ENCODE data around the gene ABLIM2.

Gene ABLIM2

GRCh38 chr4:8081621-8082516 is 76.7 kb downstream of the ABLIM2 start:
- no peak for DNase-seq

- no peak for DNase-seq
These were observed 77.4 kb downstream of the ABLIM2 start for GRCh38 chr4:8081171-8081570.

- DNase-seq, result no peak
These were observed 77.9 kb downstream of the ABLIM2 start for GRCh38 chr4:8080754-8081065.

- DNase-seq, result no peak
These were observed 78.5 kb downstream of the ABLIM2 start for GRCh38 chr4:8079916-8080753.

GRCh38 chr4:8079031-8079885 is 79.4 kb downstream of the ABLIM2 start:
- no peak for DNase-seq

- no peak for DNase-seq
These were observed 80.0 kb downstream of the ABLIM2 start for GRCh38 chr4:8078610-8079015.

GRCh38 chr4:8078109-8078494 is 80.5 kb downstream of the ABLIM2 start:
- no peak for DNase-seq

GRCh38 chr4:8077181-8078108 is 81.2 kb downstream of the ABLIM2 start:
- no peak for DNase-seq

- no peak for DNase-seq
These were observed 82.6 kb downstream of the ABLIM2 start for GRCh38 chr4:8076023-8076422.

GRCh38 chr4:8073206-8073863 is 85.3 kb downstream of the ABLIM2 start:
- DNase-seq, result no peak

- no peak for DNase-seq
These were observed 86.2 kb downstream of the ABLIM2 start for GRCh38 chr4:8072235-8072968.

- no peak for DNase-seq
These were observed 86.8 kb downstream of the ABLIM2 start for GRCh38 chr4:8071766-8072165.

GRCh38 chr4:8070736-8071718 is 87.6 kb downstream of the ABLIM2 start:
- no peak for DNase-seq

GRCh38 chr4:8069102-8069752 is 89.4 kb downstream of the ABLIM2 start:
- no peak for DNase-seq

GRCh38 chr4:8067945-8068896 is 90.4 kb downstream of the ABLIM2 start:
- no peak for DNase-seq

- DNase-seq, result no peak
These were observed 91.2 kb downstream of the ABLIM2 start for GRCh38 chr4:8067274-8067936.

GRCh38 chr4:8066336-8066931 is 92.2 kb downstream of the ABLIM2 start:
- no peak for DNase-seq
